NCI-H226 (cell line): ENCODE measurements around the gene SGCA.

Experiments used
- DNase-seq: peaks from one replicate; pipeline ENCODE4 v3.0.0-alpha.2; 2015

The SGCA gene

GRCh38 chr17:50196036-50196435, 30.2 kb downstream of the SGCA start:
- DNase-seq = no peak

GRCh38 chr17:50196826-50197225, 31.0 kb downstream of the SGCA start:
- DNase-seq = no peak

DNA sequence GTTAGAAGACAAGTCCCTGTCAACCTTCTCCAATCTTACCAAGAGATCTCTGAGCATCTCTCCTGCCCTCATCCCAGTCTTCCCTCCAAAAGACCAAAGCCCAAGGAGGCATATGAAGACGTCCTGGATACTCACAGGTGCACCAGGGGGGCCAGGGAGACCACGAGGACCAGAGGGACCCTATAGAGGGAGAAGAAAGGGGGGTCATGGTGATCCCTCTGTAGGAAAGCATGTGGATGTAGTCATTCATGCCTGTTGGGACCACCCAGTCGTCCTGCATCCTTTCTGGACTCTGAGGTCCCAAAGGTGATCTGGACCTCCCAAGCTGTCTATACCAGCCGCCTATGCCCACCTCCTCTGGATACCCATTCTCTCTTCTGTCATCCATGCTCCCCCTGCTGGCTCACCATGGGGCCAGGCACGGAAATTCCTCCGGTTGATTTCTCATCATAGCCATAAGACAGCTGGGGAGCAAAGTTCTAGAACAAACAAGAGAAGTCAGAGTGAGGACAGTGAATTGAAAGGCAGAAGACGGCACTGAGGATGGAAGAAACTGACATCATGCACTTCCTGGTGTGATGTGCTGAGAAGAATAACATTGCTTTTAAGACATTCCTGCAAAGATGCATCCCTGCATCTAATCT, 32.3 kb downstream of the SGCA start:
- DNase-seq = no peak

- DNase-seq = no peak
These were observed 33.5 kb downstream of the SGCA start for GRCh38 chr17:50199211-50199802.

DNA sequence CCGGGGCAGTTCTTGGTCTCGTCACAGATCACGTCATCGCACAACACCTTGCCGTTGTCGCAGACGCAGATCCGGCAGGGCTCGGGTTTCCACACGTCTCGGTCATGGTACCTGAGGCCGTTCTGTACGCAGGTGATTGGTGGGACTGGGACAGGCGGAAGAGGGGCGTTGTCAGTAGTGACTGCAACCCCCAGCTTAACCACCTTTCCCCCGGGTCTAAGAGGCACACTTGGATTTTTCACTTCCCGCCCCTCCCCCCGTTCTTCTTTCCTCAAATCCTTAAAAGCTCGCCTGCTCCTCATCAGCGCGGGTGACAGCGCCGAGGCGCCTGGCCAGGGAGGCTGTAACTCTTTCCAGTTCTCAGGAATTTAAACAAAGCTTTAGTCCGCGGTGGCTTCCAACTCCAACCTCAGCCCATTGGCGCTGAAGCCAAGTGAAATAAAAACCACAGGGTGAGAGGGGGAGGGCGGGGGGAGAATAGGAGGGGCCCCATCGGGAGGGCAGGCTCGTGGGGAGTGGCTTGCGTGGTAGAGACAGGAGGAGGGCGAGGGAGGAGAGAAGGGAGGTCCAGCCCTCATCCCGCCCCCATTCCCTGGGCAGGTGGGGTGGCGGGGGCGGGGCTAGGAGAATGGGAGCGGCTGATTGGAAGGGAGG, 34.1 kb downstream of the SGCA start:
- DNase-seq = no peak

DNA sequence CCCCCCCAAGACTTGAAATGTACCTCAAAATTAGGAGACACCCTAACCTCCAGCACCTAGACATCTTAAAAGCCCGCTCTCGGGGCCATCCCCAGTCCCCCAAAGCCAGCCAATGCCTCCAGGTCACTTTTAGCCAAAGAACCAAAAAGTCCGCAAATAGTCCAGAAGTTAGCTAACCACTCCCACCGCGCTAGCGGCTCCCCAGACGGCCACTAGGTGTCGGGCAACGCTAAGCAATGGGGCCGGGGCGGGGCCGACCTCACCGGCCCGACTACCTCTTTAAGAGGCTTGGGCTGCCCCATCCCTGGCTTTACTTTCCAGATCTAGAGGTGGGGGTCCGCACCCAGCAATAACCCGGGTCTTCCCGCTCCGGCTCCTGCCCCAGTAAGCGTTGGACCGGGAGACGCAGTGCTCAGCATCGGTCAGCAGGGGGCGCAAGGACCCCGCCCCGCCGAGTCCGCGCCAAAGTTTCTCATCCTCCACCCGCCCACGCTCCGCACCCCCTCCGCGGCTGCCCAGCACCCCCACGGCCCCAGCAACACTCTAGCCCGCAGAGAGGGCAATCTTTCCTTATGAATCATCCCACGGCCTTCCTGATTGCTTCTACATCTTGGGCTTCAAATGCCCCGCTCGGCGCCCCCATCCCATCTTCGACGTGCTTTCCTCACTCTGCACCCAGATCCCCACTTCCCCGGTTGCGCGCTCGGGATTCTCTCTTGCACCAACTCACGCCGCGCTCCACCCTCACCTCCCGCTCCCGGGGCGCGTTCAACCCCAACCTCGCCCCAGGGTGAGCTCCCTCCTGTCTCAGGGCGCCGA, 34.9 kb downstream of the SGCA start:
- peak; percentile 87 for DNase-seq

DNA sequence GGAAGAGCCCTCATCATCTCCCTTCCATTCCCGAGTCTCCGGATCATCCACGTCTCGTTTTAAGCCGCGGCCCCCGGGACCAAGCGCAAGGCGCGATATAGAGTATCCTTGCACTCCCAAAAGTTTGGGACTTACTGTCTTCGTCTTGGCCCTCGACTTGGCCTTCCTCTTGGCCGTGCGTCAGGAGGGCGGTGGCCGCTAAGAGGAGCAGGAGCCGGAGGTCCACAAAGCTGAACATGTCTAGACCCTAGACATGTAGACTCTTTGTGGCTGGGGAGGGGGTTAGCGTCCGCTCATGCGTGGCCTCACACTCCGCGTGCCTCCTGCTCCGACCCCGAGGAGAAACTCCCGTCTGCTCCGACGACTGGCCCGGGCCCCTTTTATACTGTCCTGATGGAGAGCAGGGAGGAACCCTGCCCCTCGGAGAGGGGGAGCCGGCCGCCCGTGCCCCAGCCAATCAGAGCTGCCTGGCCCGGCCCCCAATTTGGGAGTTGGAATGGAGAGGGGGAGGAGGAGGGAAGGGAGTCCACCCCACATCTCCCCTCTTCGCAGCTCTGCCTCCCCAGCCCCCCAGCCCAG, 35.6 kb downstream of the SGCA start, which contains the start of gene COL1A1:
TSS of gene COL1A1 (minus strand) at position 356 of the 579 bp plus-strand sequence. CDS start at position 238, 118 bp downstream.
- DNase-seq = peak; percentile 68

DNA sequence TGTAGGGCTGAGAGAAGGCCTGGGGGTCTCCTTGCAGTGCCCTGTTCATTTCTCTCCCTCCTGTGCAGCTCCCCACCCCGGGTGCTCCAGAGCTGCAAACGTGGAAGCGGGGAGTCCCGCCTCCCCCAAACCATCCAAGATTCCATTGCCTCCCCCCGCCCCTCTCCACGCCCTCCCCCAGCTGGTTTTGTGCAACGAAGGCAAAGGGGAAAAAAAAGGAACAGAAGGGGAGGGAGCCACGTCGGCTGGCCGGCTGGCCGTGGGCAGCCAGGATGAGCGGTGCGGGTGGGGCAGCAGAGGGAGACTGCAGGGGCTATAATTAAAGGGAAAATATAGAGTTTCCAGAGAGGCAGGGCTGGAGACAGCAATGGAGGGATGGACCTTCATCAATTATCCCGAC, 37.3 kb downstream of the SGCA start:
- DNase-seq = no peak

DNA sequence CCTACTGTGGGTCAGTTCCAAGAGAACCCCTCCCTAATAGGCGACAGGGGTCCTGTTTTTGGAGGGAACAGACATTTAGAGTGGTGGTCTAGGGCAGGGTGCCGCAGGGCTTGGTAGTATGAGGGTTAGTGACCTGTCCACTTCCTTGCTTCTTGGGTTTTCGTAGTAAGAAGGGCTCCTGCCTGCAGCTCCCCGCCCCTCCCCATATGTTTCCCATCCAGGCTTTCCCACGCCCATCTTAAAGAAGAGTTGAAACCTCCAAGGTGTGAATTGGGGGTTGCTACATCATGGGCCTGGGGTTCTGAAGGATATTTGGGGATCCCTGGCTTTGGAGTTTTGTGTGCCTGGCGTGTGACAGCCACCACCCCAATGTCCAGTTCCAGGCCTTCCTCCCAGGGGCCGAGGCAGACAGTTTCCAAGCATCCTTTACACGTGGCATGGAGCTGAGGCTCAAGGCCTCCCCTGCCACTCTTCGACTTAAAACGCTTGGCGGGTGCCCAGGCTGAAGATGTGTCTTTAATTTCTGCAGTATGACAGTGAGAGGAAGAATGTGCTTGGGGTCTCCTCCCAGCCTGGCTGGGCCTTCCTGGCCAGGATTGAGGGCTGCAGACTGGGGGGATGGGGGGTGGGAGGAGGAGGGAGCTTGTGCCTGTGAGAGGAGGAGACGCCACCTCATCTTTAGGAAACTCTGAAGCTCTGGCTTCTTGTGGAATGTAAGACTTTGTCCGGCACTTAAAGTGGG, 38.0 kb downstream of the SGCA start:
- no peak for DNase-seq

DNA sequence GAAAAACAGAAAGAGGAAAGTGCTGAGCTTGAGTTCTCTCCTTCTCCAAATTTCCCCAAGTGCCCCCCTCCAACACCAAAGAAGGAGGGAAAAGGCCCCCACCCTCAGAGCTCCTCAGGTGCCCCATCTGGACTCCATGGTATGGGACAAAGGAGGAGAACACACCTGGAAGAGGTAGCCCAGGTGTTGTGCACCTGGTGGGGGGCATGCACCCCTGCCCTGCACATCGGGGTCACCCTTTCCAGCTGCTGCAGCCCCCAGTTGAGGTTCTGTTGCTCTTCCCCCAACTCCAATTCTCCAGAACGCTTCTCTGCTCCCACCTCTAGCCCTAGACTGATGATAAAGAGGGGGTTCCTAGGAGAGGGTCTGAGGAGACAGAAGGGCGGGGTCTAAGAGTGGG, 38.6 kb downstream of the SGCA start:
- no peak for DNase-seq

DNA sequence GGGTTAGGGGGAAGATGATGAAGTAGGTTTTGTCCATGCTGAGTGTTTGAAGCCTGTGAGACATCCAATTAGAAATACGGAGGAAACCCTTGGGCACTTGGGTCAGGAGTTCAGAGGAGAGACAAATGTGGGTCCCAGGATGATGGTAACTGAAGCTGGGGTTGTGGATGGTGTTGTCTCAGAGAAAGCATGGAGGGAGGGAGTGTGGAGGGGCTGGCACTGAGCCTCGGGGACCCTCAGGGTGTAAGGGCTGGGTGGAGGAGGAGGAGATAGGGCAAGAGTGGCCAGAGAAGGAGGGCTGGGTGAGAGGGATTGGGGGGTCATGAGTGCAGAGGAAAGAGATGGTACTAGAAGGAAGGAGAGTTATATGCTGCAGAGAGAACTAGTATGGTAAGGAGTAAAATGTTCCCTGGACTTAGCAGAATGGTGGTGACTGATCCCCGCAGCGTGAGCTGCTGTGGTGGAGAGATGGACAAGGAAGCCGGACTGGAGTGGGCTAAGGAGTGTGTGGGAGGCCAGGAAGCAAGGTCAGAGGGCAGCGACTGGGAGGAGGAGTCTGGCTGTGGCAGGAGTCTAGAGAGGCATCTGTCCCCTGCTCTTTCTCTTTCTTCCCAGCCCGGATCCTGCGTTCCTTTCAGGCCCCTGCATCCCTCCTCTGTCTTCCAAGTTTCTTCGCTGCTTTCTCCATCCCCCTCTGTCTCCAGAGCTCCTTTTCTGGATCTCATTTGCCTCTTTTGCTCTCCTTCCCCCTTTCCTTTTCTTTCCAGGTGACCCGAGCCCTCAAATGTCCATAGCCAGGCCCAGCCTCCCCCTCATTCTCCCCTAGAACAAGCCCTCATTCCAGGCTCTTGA, 39.5 kb downstream of the SGCA start:
- no peak for DNase-seq

GRCh38 chr17:50205963-50206505, 40.2 kb downstream of the SGCA start:
- DNase-seq = no peak

DNA sequence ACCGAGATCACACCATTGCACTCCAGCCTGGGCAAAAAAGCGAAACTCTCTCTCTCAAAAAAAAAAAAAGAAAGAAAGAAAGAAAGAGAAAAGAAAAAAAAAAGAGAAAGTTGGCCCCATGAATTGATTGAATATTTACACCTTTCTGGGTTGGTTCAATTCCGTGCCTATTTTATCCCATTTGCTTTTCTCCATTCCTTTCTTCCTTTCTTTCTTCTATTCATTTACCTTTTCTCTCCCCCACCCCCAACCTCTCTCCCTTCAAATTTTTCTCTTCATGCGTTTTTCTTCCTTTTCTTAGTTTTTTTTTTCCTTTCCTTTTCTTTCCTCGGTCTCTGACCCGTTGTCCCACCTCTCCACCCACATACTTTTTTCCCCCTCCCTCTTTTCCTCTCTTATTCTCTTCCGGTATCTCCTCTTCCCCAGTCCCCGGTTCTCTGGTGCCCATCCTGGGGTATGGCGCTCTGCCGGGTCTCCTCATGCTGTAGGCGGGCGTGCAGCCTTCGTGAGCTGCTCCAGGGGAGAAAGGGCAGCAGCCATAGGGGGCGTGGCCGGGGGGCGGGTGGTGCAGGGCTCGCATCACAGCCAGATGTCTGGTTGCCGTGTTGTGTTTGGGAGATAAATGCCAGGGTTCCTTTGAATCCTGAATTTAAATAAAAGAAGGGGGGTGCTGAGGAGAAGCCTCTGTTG, 40.9 kb downstream of the SGCA start:
- no peak for DNase-seq

- no peak for DNase-seq
These were observed 41.5 kb downstream of the SGCA start for GRCh38 chr17:50207315-50207714.

- DNase-seq = no peak
These were observed 42.2 kb downstream of the SGCA start for GRCh38 chr17:50207792-50208567.

DNA sequence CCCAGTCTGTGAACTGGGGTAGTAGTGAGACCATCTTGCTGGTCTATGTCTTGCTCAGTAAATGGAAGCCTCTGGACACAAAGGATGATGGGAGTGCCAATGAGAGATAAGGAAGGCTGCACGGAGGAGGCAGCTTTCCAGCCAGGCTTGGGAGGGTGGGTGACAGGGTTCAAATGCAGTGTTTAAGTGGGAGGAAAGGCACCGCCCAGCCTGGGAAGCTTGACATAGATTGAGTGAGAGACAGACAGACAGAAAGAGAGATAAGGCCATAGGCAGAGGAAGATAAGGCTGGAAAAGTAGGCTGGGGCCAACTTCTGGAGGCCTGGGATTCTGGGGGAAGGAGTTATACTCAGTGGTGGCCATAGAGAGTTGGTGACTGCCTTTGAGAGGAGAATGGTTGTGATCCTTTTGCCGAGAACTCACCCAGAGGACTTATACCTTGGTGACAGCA, 42.8 kb downstream of the SGCA start:
- peak; percentile 85 for DNase-seq

- no peak for DNase-seq
These were observed 43.3 kb downstream of the SGCA start for GRCh38 chr17:50209133-50209471.

DNA sequence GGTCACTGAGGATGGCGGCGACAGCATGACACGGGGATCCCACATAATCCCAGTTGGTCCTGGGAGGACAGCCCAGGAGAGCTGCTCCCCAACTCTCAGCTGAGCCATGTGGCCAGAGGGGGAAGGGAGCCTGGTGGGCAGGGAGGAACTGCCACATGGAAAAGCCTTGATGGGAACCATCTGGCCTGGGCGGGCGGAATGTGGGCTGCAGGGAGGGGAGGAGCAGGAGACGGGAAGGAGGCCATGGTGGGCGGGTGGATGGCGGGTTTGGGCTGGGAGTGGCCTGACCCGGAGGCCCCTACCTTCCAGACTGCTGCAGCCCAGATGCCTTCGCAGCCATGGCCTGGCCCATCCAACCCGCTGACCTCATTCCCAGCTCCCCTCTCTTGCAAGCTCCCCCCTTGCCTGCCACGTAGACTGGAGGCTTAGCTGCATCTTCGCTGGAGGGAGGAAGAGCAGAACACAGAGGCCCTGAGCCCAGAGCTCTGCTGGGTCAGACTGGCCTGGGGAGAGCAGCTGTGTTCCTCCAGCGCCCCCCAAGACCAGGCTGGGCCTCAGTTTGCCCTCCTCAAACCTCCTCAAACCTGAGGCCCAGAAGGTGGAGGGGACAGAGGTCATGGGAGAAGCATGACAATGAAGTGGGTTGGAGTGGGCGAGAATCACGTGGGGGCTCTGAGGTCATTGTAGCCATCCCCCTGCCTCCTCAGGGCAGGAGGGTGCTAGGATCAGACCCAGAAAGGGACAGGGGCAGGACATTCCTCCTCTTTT, 43.9 kb downstream of the SGCA start:
- peak; percentile 99 for DNase-seq
